HG02970 (cell line): ENCODE results near the gene PLAC1.

ENCODE experiments used
- ATAC-seq: cut with Tn5 transposase; IDR thresholded peaks from one replicate; pipeline ENCODE4 v1.9.1; 2021; ENCODE audit warnings: mild to moderate bottlenecking, moderate library complexity, moderate number of reproducible peaks; ENCODE audit not compliant: unreplicated experiment, low FRiP score

The PLAC1 gene

GRCh38 chrX:134632355-134632754 lies 25.9 kb downstream of the PLAC1 start:
- ATAC-seq, result no peak

DNA sequence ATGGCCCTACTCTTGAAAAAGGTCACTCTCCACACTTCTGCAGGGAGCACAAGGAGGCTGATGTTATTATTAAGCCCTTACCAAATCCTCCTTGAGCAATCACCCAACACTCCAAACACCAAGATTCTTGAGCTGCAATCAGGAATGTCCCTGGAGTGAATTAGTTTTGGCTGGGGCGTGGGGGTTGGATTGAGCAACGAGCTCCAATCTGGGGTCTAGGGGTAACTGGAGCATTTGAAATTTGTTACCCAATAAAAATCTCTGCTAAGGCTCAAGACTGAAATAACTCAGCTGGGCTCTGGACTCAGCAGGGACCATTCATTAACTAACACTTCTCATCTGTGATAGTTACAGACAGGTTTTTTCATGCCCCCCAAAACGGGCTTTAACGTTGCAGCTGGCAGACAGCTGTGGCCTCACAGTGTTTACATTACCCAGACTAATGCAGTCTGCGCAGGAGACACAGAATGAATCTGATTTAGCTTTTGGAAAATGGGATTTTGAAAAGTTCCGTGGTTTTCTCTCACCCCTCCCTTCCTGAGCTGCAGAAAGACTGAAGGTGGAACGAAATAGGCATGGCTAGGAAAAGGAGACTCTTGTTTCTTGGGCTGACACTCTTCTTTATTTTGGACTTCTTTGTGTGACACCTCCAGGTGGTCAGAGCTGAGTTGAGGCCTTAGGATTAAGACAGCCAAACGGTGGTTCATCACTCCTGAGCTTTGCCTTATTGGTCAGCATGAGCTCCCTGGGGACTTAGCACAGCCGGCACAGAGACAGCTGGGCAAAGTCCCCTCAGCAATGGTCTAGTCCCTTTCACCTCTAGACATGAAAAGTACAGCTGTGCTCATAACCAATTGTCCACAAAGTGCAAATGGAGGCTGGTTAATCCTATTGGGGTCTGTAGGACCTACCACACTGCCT lies 26.6 kb downstream of the PLAC1 start:
- no peak for ATAC-seq

- no peak for ATAC-seq
Observed at GRCh38 chrX:134628663-134629062, 29.6 kb downstream of the PLAC1 start.

DNA sequence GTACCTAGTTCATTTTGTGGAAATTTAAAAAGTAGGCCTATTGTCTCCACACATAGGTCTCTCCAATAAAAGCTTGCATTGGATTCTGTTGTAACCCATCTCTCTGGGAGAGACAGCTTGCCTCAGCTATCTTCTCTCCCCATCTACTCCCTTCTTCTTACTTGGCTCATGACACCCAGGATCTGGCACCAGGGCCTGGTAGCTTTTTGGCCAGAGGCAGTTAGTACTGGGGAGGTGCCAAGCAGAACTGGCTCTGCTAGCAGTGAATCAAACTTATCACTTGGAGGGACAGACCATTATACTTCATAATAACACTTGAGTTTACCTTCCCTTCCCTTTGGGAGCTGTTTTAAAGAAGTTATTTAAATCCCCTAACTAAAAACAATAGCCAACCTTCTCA lies 31.8 kb downstream of the PLAC1 start:
- ATAC-seq, result no peak

DNA sequence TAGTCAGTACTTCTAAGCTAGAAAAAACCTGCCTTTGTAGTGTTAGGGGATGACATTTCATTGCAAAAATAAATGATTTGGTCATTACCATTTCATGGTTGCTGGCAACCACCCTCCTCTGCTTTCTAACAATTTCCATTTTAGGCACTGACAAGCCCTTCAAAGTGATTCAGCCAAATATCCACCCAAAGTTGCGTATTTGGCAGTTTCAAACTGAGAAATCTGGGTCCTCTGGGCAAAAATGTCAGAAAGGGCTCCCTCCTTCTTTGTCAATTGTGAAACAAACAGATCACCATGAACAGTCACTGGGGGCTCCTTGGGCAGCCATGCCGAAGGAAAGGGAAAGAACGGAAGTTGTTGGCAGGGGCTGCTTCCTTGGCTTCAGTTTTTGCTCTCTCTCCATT lies 33.0 kb downstream of the PLAC1 start:
- ATAC-seq, result no peak

DNA sequence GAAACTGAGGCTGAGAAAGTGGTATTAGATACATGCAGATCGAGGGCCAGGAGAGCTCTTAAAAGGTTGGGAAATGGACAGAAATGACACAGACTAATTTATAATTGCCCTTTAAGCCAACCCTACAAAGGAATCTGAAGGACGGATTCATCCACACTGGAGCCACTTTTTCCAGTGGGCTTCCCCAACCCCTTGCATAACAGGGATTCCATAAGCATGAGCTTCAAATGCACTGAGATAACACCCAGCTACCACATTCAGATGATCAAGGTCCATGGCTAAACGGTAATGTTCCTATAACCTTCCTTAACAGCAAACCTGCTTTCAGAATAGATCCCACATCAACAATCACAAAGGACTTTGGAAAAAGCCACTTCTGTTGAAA lies 34.2 kb downstream of the PLAC1 start:
- no peak for ATAC-seq

DNA sequence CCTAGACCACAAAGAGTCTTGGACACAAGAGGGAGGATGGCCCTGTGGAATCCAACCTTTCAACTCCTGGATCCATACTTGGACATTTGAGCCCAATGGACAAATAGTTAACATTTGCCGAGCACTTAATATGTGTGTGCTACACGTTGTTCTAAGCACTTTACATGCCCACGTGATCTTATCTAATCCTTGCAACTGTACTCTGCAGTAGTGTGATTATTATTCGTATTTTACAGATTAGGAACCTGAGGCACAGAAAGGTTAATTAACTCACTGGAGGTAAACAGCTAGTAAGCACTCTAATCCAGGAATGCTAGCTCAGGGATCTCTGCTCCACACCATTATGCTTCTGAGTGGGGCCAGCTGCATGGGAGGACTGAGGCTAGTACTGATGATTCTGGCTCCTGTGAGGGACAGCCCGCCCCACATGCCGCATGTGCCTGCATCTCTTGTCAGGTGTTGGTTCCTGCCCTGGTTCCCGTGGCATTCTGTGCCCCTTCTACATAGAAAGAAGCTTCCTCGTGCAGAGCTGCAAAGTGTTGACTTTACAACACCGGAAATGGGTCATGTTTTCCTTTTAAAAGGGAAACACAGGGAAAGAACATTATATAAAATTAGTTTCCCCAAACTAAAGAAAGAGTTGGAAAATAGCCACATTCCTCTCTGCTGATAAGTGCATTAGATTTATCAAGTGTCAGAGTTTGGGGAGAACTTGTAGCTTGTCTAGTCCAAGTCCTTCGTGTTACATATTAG lies 34.8 kb downstream of the PLAC1 start:
- ATAC-seq, result no peak

DNA sequence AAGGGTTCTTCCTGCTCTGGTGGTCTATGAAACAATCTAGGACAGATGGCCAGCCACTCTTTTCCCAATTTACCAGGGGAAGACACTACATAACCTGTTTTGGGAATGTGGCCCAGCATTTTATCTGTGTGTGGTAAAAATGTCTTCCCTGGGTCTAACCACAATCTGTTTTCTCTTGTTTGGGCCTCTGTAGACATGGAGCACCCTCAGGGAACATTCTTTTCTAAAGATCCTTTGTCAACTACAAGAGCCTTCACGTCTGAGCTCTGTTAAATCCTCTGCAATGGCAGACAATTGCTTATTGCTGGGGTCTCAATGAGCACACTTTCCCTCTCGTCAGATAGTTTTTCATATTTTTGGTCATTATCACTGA lies 35.5 kb downstream of the PLAC1 start:
- no peak for ATAC-seq

GRCh38 chrX:134622056-134622812 lies 36.0 kb downstream of the PLAC1 start:
- ATAC-seq, result peak; percentile 52

DNA sequence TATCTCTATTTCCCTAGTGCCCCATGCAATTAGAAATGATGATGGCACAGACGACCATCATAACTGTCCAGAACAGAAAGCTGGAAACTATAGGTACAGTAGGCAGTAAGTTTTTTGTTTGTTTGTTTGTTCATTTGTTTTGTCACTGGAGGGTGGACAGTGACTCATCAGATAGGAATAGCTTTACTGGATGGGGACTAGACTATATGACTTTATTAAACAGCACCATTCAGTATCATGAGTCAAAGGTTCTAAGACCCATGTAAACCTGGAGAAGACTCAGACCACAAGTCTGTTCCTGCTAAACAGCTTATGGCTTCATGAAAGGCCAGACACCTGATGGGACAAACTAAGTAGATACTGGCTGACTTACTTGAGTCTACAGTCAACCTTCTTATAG lies 38.4 kb downstream of the PLAC1 start:
- ATAC-seq, result no peak

- ATAC-seq, result no peak
Observed at GRCh38 chrX:134613396-134613795, 44.9 kb downstream of the PLAC1 start.

GRCh38 chrX:134608153-134608552 lies 50.1 kb downstream of the PLAC1 start:
- no peak for ATAC-seq

GRCh38 chrX:134607523-134607922 lies 50.7 kb downstream of the PLAC1 start:
- no peak for ATAC-seq

DNA sequence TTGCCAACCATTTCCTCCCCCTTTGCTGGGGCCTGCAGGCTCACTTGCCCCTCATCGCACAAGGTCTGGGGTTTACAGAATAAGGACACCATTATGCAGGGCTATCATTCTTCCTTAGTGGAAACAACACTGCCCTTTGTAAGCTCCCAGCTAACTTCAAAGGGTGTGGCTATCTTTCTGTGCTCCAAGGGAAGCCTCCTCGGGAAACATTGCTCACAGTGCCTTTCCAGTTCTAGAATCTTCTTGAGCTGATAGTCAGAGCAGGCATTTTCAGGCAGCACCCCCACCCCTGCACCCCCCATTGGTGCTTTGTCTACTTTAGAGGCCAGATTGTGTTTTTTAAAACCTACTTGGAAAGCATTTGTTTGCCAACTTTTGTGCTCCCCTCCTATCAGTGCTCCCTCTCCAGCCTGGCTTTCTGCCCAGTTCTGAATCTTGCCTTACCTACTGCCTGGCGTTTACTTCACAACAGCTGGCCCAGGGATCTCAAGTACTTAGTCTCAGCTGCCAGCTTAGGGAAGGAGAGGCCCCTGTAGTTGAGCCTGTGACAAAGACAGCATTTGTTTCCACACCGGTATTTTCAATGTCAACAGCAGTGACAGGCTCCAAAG lies 53.5 kb downstream of the PLAC1 start:
- no peak for ATAC-seq

DNA sequence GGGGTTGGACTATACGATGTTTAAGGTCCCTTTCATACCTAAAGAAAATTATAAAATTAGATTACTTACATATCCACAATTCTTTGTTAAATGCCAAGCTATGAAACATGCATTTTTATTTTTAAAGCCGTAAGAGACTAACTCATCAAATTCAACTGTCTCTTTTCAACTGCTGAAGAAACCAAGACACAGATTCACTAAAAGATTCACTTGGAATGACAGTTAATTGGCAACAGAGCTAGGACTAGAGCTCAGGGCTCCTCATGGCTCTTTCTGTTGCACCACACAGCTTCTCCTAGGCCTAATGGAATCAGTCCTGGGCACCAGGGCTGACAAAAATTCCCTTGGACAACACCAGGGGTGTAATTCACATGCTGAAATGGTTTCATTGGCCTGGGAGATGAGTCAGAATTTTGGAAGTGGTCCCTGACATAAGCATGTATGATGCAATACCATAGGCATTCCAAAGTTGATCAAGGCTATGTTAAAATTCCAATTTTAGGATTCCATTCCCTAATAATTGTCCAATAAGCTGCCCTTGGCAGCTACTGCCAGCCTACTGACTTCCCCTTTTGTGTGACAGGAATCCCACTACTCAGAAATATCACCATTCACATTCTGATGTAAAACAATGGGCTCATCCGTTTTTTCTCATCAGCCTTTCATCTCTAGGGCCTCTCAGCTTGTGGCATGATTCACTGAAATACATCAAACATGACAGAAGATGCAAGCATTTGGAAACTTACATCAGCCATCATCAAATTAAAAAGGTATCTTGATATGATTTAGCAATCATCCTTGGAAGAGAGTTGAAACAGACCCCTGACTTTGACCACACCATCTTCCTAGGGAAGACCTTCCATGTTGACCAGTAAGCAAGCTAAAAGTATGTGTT lies 54.2 kb downstream of the PLAC1 start:
- no peak for ATAC-seq

- ATAC-seq, result no peak
Observed at GRCh38 chrX:134602410-134602809, 55.9 kb downstream of the PLAC1 start.

GRCh38 chrX:134601240-134601765 lies 57.0 kb downstream of the PLAC1 start:
- ATAC-seq, result no peak

GRCh38 chrX:134600714-134601113 lies 57.6 kb downstream of the PLAC1 start:
- no peak for ATAC-seq

GRCh38 chrX:134599184-134599914 lies 58.9 kb downstream of the PLAC1 start:
- ATAC-seq, result no peak
